KMS-11 (cell line): ENCODE data around the gene CHAF1B.

Experiments
- H2AFZ ChIP-seq: fragments of 200-600 bp; sonication (generic); 2 replicates; pipeline ENCODE4 v1.6.1; 2016; ENCODE audit warnings: antibody characterized with exemption, mixed run types, low read depth
- H3K27ac ChIP-seq: fragments of 200-600 bp; sonication (generic); 2 replicates; pipeline ENCODE4 v1.6.1; 2016; ENCODE audit warnings: mild to moderate bottlenecking, mixed run types
- H3K27me3 ChIP-seq: fragments of 200-600 bp; sonication (generic); 2 replicates; pipeline ENCODE4 v1.6.1; 2017; ENCODE audit warnings: mild to moderate bottlenecking, low read depth, mixed run types, moderate library complexity; ENCODE audit not compliant: insufficient read depth
- H3K36me3 ChIP-seq: fragments of 200-600 bp; sonication (generic); 2 replicates; pipeline ENCODE4 v1.6.1; 2017; ENCODE audit warnings: mild to moderate bottlenecking, mixed run types; ENCODE audit not compliant: insufficient read depth
- H3K4me1 ChIP-seq: fragments of 200-600 bp; sonication (generic); 2 replicates; pipeline ENCODE4 v1.6.1; 2016; ENCODE audit warnings: mild to moderate bottlenecking, low read depth, mixed run types; ENCODE audit not compliant: poor library complexity, severe bottlenecking
- H3K4me2 ChIP-seq: fragments of 200-600 bp; sonication (generic); 2 replicates; pipeline ENCODE4 v1.7.0; 2016; ENCODE audit warnings: mild to moderate bottlenecking, mixed run types
- H3K4me3 ChIP-seq: fragments of 200-600 bp; sonication (generic); IDR thresholded peaks from 2 replicates; pipeline ENCODE4 v1.6.1; 2017; ENCODE audit warnings: low read depth, low read length, mixed read lengths; ENCODE audit not compliant: insufficient read depth
- H3K79me2 ChIP-seq: fragments of 200-600 bp; sonication (generic); 2 replicates; pipeline ENCODE4 v1.6.1; 2016; ENCODE audit warnings: low read depth, mixed run types; ENCODE audit not compliant: insufficient read depth
- H3K9ac ChIP-seq: fragments of 200-600 bp; sonication (generic); 2 replicates; pipeline ENCODE4 v1.6.1; 2016; ENCODE audit warnings: mild to moderate bottlenecking, mixed run types
- H4K20me1 ChIP-seq: fragments of 200-600 bp; sonication (generic); 2 replicates; pipeline ENCODE4 v1.6.1; 2016; ENCODE audit warnings: mild to moderate bottlenecking, mixed run types; ENCODE audit not compliant: insufficient read depth
- TF ChIP-seq, protein P1 (sequence below): fragments of 200-600 bp; sonication (generic); conservative IDR thresholded peaks from 2 replicates; pipeline ENCODE4 v1.6.1; 2017; ENCODE audit warnings: low read depth, mild to moderate bottlenecking, antibody characterized with exemption, low read length, moderate library complexity, mixed read lengths

CHAF1B gene

DNA sequence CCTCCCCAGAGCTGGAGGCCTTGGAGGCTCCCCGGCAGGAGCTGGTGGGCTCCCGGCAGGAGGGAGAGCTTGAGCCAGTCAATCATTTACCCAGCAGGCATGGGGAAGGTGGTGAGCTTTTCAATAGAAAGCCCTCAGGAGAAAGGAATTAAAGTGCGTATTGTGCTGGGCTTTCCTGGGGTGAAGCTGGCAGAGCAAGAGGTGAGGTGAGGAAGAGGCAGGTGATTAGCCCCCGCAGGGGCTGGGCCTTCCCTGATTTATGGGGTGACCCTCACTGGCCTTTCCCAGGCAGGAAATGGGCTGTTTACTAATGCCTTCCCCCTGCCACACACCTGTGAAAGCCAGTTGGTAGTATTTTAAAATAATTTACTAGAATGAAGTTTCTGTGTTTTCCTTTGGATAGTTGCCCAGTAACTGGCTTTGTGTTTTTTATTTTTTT is 68.9 kb downstream of the CHAF1B start:
- no peak overlapping the region for H3K4me3 ChIP-seq
- H3K27ac ChIP-seq, result no peak overlapping the region
- H3K79me2 ChIP-seq, result no peaks in the 10 kb centered on the region
- H2AFZ ChIP-seq, result no peak overlapping the region
- no peaks in the 10 kb centered on the region for H3K36me3 ChIP-seq
- no peaks in the 10 kb centered on the region for H3K4me1 ChIP-seq
- H3K4me2 ChIP-seq, result no peak overlapping the region
- H3K27me3 ChIP-seq, result no peaks in the 10 kb centered on the region
- TF ChIP-seq, protein P1, sequence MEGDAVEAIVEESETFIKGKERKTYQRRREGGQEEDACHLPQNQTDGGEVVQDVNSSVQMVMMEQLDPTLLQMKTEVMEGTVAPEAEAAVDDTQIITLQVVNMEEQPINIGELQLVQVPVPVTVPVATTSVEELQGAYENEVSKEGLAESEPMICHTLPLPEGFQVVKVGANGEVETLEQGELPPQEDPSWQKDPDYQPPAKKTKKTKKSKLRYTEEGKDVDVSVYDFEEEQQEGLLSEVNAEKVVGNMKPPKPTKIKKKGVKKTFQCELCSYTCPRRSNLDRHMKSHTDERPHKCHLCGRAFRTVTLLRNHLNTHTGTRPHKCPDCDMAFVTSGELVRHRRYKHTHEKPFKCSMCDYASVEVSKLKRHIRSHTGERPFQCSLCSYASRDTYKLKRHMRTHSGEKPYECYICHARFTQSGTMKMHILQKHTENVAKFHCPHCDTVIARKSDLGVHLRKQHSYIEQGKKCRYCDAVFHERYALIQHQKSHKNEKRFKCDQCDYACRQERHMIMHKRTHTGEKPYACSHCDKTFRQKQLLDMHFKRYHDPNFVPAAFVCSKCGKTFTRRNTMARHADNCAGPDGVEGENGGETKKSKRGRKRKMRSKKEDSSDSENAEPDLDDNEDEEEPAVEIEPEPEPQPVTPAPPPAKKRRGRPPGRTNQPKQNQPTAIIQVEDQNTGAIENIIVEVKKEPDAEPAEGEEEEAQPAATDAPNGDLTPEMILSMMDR, result no peak
- H3K9ac ChIP-seq, result no peak overlapping the region
- no peaks in the 10 kb centered on the region for H4K20me1 ChIP-seq

DNA sequence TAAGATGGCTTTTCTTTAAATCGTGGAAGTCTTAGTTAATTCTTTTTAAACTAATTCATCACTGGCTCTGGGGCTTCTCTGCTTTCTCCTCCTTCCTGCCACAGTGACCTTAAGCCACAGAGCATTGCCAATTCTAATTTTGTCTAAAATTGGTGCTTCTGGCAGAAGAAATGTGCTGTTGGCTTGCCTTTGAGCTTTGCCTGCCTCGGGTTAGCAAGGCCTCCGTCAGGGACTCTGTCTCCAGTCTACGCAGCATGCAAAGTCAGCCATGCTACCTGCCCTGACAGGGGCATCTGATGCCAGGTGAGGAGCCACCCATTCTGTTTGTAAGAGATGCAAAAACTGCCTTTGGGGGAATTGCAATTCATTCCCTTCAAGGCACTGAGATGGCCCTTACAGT is 69.5 kb downstream of the CHAF1B start:
- H2AFZ ChIP-seq, result no peak overlapping the region; the same call in 1 of the 2 replicates
- no peak overlapping the region for H3K4me2 ChIP-seq
- no peaks in the 10 kb centered on the region for H3K4me1 ChIP-seq
- H3K27ac ChIP-seq, result no peak overlapping the region
- TF ChIP-seq, protein P1, result no peak
- H3K4me3 ChIP-seq, result no peak overlapping the region
- H3K79me2 ChIP-seq, result no peaks in the 10 kb centered on the region
- H3K36me3 ChIP-seq, result no peaks in the 10 kb centered on the region
- no peaks in the 10 kb centered on the region for H4K20me1 ChIP-seq
- H3K9ac ChIP-seq, result no peak overlapping the region
- H3K27me3 ChIP-seq, result no peaks in the 10 kb centered on the region

DNA sequence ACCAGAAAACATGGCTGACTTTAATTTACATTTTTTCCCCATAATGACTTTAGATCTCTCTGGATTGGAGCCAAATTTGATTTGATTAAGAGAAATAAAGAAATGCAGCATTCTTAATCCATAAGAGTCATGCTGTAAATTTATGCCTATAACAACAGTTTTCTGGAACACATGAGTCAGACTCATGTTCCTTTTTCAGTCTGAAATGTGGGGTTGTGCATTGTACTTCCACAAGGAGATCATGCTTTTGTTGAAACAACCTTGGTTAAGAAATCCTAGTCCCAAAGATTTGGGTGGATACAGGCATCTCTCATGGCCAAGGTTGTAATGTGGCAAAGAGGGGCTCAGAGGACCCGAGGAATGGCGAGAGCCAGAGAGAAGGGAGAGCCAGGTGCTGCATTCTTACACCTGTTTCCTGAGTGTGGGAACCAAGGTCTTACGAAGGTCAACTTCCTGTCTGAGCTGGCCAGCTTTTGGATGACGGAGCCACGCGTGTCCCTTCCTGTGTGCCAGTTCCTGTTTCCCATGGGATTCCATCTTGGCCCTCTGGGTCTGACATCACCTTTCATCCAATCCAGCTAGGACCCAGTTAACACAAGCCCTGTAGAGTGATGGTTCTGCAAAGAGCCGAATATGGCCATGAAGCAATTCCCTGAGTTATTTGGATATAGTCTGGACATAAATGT is 71.7 kb downstream of the CHAF1B start:
- Histone ChIP-seq H3K4me2 (no peak overlapping the region), H3K9ac (no peak overlapping the region), H3K4me1 (no peaks in the 10 kb centered on the region), H3K79me2 (no peaks in the 10 kb centered on the region), H3K4me3 (no peak overlapping the region), H4K20me1 (no peaks in the 10 kb centered on the region), H3K27me3 (no peaks in the 10 kb centered on the region), H3K36me3 (no peaks in the 10 kb centered on the region), H2AFZ (no peak overlapping the region), H3K27ac (no peak overlapping the region)
- TF ChIP-seq, protein P1, result no peak

DNA sequence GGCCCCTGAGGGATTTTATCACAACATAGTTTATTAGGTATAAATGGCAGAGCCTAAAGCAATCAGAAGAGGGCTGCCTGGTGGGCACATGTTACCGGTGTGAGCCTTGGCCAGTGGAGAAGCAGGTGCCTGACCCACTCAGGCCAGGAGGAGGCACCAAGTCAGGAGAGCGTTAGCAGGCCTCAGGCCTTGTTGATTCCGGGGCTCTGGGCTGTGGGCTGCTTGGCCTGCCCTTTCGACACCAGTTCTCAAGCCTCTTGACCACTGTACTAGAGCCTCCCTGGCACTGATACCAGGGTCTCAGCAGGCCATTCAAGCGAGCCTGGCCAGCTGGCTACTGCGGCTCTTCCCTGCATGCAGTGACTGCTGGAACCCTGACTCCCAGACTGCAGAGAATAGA is 73.9 kb downstream of the CHAF1B start:
- Histone ChIP-seq H3K9ac (no peak overlapping the region), H3K4me3 (no peak overlapping the region), H3K27ac (no peak overlapping the region), H2AFZ (no peak overlapping the region), H4K20me1 (no peaks in the 10 kb centered on the region), H3K4me2 (no peak overlapping the region), H3K36me3 (no peaks in the 10 kb centered on the region), H3K4me1 (no peaks in the 10 kb centered on the region), H3K27me3 (no peaks in the 10 kb centered on the region), H3K79me2 (no peaks in the 10 kb centered on the region)
- TF ChIP-seq, protein P1, result no peak
